ENCODE measurements around the gene FANCC. TPM values are rescaled to one million over a fixed set of nuclear protein-coding genes. Genes with fewer than 3 reads are reported as not detected.
A peak's percentile ranks its signal among the peaks of the same experiment; 100 is the strongest.

FANCC gene
- total and polyA plus RNA-seq, 2 of the 13 experiments (the other 11 are each of a cell fraction or from before 2014, with no cell fraction given): 7.4 to 8.6 TPM

GRCh38 chr9:95329061-95329460 lies 11.6 kb upstream of the FANCC start (continued):
- TF ChIP-seq AHDC1 (CRISPR knock-in tag; IDR thresholded peaks at IDR 0.05; ENCODE audit: borderline replicate concordance) (peak; percentile 38; the same call in 1 of the 2 replicates), HNF4A (CRISPR knock-in tag; IDR thresholded peaks at IDR 0.05) (peak; percentile 77)

GRCh38 chr9:95327239-95327865 lies 9.8 kb upstream of the FANCC start:
- H3K27me3 ChIP-seq (ENCODE audit: control insufficient read depth in 1 of 2, insufficient read depth in 2 of 2, low read length in 2 of 2): no peaks in the 10 kb centered on the region
- H3K4me1 ChIP-seq (ENCODE audit: insufficient read depth, low read length): peaks cover 33% of the 10 kb centered on the region
- no peaks in the 10 kb centered on the region for H4K20me1 ChIP-seq (ENCODE audit: insufficient read depth, low read length)
- H3K79me2 ChIP-seq (ENCODE audit: insufficient read depth, low read length): no peaks in the 10 kb centered on the region
- no peak overlapping the region for H3K4me3 ChIP-seq (replicated peaks in 1 of 3; ENCODE audit: insufficient read depth in 1 of 3, low read depth in 2 of 3, low read length in 3 of 3)
- ATAC-seq (no peak), FAIRE-seq (no peak), DNase-seq (ENCODE audit: low spot score) (no peak)
- intact Hi-C loops (cut with micrococcal nuclease; ENCODE audit: unreplicated experiment): no loop called here
- in situ Hi-C loops (cut with HindIII; ENCODE audit: extremely low pct_ligation_motif_present, low pct_unique_long_range_greater_than_20kb): no loop called here
- no peak overlapping the region for H3K9ac ChIP-seq (ENCODE audit: insufficient read depth, low read depth, low read length)
- H2AFZ ChIP-seq (ENCODE audit: low read length): no peak overlapping the region
- ChIA-PET CTCF (ENCODE audit: low intra/inter-chr PET ratio, low total read pairs) (no interaction called here), POLR2A (no interaction called here)
- WGBS (ENCODE audit: low lambda C conversion rate): 0% methylated on average over 1 of the region's 1 CpG
- no TSS peak for BruUV-seq (replicated peaks)
- no peaks in the 10 kb centered on the region for H3K36me3 ChIP-seq (replicated peaks in 1 of 2; ENCODE audit: control insufficient read depth in 1 of 2, insufficient read depth in 2 of 2, low read length in 2 of 2)
- H3K27ac ChIP-seq (ENCODE audit: extremely low read length, insufficient read depth, low read length): no peak overlapping the region
- peaks cover 30% of the 10 kb centered on the region for H3K9me3 ChIP-seq (ENCODE audit: low read length)
- TF ChIP-seq ZNF3 (CRISPR knock-in tag; IDR thresholded peaks at IDR 0.05): no peak
- no peak for TF ChIP-seq PRMT3 (CRISPR knock-in tag; IDR thresholded peaks at IDR 0.05; ENCODE audit: borderline replicate concordance, low read depth)
- TF ChIP-seq LBX2 (CRISPR knock-in tag; IDR thresholded peaks at IDR 0.05; ENCODE audit: borderline replicate concordance): no peak
- TF ChIP-seq RARG (CRISPR knock-in tag; IDR thresholded peaks at IDR 0.05; ENCODE audit: low read depth): no peak
- TF ChIP-seq ZFAT (CRISPR knock-in tag; conservative IDR thresholded peaks at IDR 0.05): no peak
- peak; percentile 91 for TF ChIP-seq ZFP36 (IDR thresholded peaks at IDR 0.05; ENCODE audit: borderline replicate concordance, low read depth, low read length, partially characterized antibody)
- TF ChIP-seq CEBPZ (IDR thresholded peaks at IDR 0.05; ENCODE audit: low read length): 0 out of 2 replicates have a peak, but pooled peaks have one; percentile 16
- peak; percentile 92 for TF ChIP-seq ZNF724P (CRISPR knock-in tag; IDR thresholded peaks at IDR 0.05; ENCODE audit: borderline replicate concordance)
- TF ChIP-seq ZNF564 (CRISPR knock-in tag; IDR thresholded peaks at IDR 0.05): no peak
- no peak overlapping the region for H3K4me2 ChIP-seq (ENCODE audit: low read depth, low read length)
